ENCODE measurements around the gene MT1X. TPM values are rescaled to one million over a fixed set of nuclear protein-coding genes. Genes with fewer than 3 reads are reported as not detected.

The MT1X gene
- total and polyA plus RNA-seq, 4 donors: 213 to 3,979 (median 1,403) TPM

- peak; percentile 28 for DNase-seq (ENCODE audit: low spot score)
- peaks cover 0 to 19% (median 14%) of the 10 kb centered on the region in 4 donors for H3K4me1 ChIP-seq (ENCODE audit: control insufficient read depth in 4 of 4, insufficient read depth in 4 of 4, low read length in 3 of 4)
- no peaks in the 10 kb centered on the region for H3K9me3 ChIP-seq (ENCODE audit: control insufficient read depth in 4 of 4, low read length in 3 of 4)
- TF ChIP-seq NR2F2 (IDR thresholded peaks at IDR 0.05) (no peak), REST (IDR thresholded peaks at IDR 0.05) (no peak), HNF4G (IDR thresholded peaks at IDR 0.05) (no peak), RAD21 (IDR thresholded peaks at IDR 0.05) (no peak), CTCF (IDR thresholded peaks at IDR 0.05; ENCODE audit: low read depth, low read length, missing input control) (no peak), TAF1 (conservative IDR thresholded peaks at IDR 0.05) (no peak), SP1 (IDR thresholded peaks at IDR 0.05) (no peak), HNF4A (conservative IDR thresholded peaks at IDR 0.05) (no peak), EGR1 (IDR thresholded peaks at IDR 0.05; ENCODE audit: low read depth in 2 of 2) (no peak), RXRA (IDR thresholded peaks at IDR 0.05) (no peak), ZBTB33 (IDR thresholded peaks at IDR 0.05) (no peak), MAX (IDR thresholded peaks at IDR 0.05) (no peak), YY1 (IDR thresholded peaks at IDR 0.05) (no peak), GABPA (IDR thresholded peaks at IDR 0.05 in 1 of 2, conservative IDR thresholded peaks at IDR 0.05 in 1 of 2) (no peak), ATF3 (IDR thresholded peaks at IDR 0.05) (no peak), JUND (IDR thresholded peaks at IDR 0.05) (no peak), FOXA1 (IDR thresholded peaks at IDR 0.05) (no peak), FOXA2 (IDR thresholded peaks at IDR 0.05) (no peak)
- no peaks in the 10 kb centered on the region for H3K27me3 ChIP-seq (ENCODE audit: control insufficient read depth in 4 of 4, insufficient read depth in 4 of 4, low read length in 3 of 4)
- 94% methylated on average over 2 of the region's 2 CpGs for WGBS
- no peaks in the 10 kb centered on the region for H3K36me3 ChIP-seq (ENCODE audit: control insufficient read depth in 4 of 4, insufficient read depth in 3 of 4, low read depth in 1 of 4, low read length in 3 of 4)
- no peak overlapping the region for H3K9ac ChIP-seq (ENCODE audit: low read depth in 1 of 2, low read length in 2 of 2)
- no peak overlapping the region for H3K4me3 ChIP-seq (ENCODE audit: low read depth in 1 of 3, low read length in 3 of 3)
- no peak overlapping the region for H3K27ac ChIP-seq (ENCODE audit: low read depth in 1 of 2, low read length in 2 of 2)
Measured at GRCh38 chr16:56732366-56732765, 50.1 kb downstream of the MT1X start.
